Stimulated activated CD4-positive, alpha-beta T cell treated with anti-CD3 and anti-CD28 coated beads, Interleukin-15, amount 100 ng/mL, for 1 hour (primary cell): ENCODE data around the gene ADAR.

Experiments used
- DNase-seq, 2 donors: peaks; one replicate each; pipeline ENCODE4 v3.0.0-alpha.2; 2020; ENCODE audit warnings: low read depth in 1 of 2, low spot score in 1 of 2

The ADAR gene

GRCh38 chr1:154619181-154619948, 11.4 kb upstream of the ADAR start:
- DNase-seq: no peak

- DNase-seq: no peak
Measured at GRCh38 chr1:154616659-154617345, 8.8 kb upstream of the ADAR start.

- DNase-seq: no peak
Measured at GRCh38 chr1:154615411-154615810, 7.4 kb upstream of the ADAR start.

- no peak for DNase-seq
Measured at GRCh38 chr1:154614901-154615300, 6.9 kb upstream of the ADAR start.

- no peak for DNase-seq
Measured at GRCh38 chr1:154614247-154614646, 6.3 kb upstream of the ADAR start.

- DNase-seq: no peak
Measured at GRCh38 chr1:154611150-154611862, 3.3 kb upstream of the ADAR start.

- peak; percentile 18 to 21 for DNase-seq
Measured at GRCh38 chr1:154609398-154610380, 1.7 kb upstream of the ADAR start.

- DNase-seq: peak in 1 of 2 donors; percentile 14
Measured at GRCh38 chr1:154608397-154609270, 648 bp upstream of the ADAR start.

- no peak for DNase-seq
Measured at GRCh38 chr1:154607106-154607608, 829 bp downstream of the ADAR start.

- no peak for DNase-seq
Measured at GRCh38 chr1:154605534-154605933, 2.5 kb downstream of the ADAR start.

- DNase-seq: no peak
Measured at GRCh38 chr1:154603317-154603716, 4.7 kb downstream of the ADAR start.

GRCh38 chr1:154599658-154600057, 8.3 kb downstream of the ADAR start:
- no peak for DNase-seq

- DNase-seq: no peak
Measured at GRCh38 chr1:154598871-154599635, 8.9 kb downstream of the ADAR start.

GRCh38 chr1:154595621-154596020, 12.4 kb downstream of the ADAR start:
- no peak for DNase-seq

GRCh38 chr1:154594811-154595210, 13.2 kb downstream of the ADAR start:
- no peak for DNase-seq

- DNase-seq: no peak
Measured at GRCh38 chr1:154593390-154593789, 14.6 kb downstream of the ADAR start.

GRCh38 chr1:154591206-154591605, 16.8 kb downstream of the ADAR start:
- DNase-seq: no peak

- no peak for DNase-seq
Measured at GRCh38 chr1:154590756-154591155, 17.2 kb downstream of the ADAR start.

- DNase-seq: no peak
Measured at GRCh38 chr1:154589780-154590179, 18.2 kb downstream of the ADAR start.
